ENCODE results near the gene NRN1. TPM values are rescaled to one million over a fixed set of nuclear protein-coding genes. Genes with fewer than 3 reads are reported as not detected.

The NRN1 gene
- total RNA-seq, 2 donors from 2014 or later: 5.0 to 7.5 TPM

- peaks cover 44% of the 10 kb centered on the region for H3K27me3 ChIP-seq (replicated peaks; ENCODE audit: insufficient read depth)
- no peaks in the 10 kb centered on the region for H3K36me3 ChIP-seq
- H3K4me3 ChIP-seq: no peak overlapping the region
- no peak for TF ChIP-seq CTCF (IDR thresholded peaks at IDR 0.05)
- DNase-seq (ENCODE audit: low spot score) (no peak), ATAC-seq (ENCODE audit: insufficient number of reproducible peaks, low FRiP score, low read depth) (no peak)
- H3K9me3 ChIP-seq: no peaks in the 10 kb centered on the region
- H3K4me1 ChIP-seq (ENCODE audit: control insufficient read depth in 1 of 2, low read depth in 2 of 2): peaks cover 18 to 40% of the 10 kb centered on the region in 2 donors
- H3K27ac ChIP-seq: no peak overlapping the region
Measured at GRCh38 chr6:5998236-5998635, 8.5 kb downstream of the NRN1 start.

GRCh38 chr6:5997420-5997987 lies 9.2 kb downstream of the NRN1 start:
- H3K27ac ChIP-seq: peak overlapping the region in 1 of 2 donors; percentile 52
- H3K36me3 ChIP-seq: no peaks in the 10 kb centered on the region
- no peak for DNase-seq (ENCODE audit: low spot score)
- no peaks in the 10 kb centered on the region for H3K9me3 ChIP-seq
- H3K27me3 ChIP-seq (replicated peaks; ENCODE audit: insufficient read depth): peaks cover 38% of the 10 kb centered on the region
- H3K4me3 ChIP-seq: peak overlapping the region; percentile 85
- ATAC-seq (ENCODE audit: insufficient number of reproducible peaks, low FRiP score, low read depth): no peak
- H3K4me1 ChIP-seq (ENCODE audit: control insufficient read depth in 1 of 2, low read depth in 2 of 2): peaks cover 18 to 34% of the 10 kb centered on the region in 2 donors
- no peak for TF ChIP-seq CTCF (IDR thresholded peaks at IDR 0.05)

DNA sequence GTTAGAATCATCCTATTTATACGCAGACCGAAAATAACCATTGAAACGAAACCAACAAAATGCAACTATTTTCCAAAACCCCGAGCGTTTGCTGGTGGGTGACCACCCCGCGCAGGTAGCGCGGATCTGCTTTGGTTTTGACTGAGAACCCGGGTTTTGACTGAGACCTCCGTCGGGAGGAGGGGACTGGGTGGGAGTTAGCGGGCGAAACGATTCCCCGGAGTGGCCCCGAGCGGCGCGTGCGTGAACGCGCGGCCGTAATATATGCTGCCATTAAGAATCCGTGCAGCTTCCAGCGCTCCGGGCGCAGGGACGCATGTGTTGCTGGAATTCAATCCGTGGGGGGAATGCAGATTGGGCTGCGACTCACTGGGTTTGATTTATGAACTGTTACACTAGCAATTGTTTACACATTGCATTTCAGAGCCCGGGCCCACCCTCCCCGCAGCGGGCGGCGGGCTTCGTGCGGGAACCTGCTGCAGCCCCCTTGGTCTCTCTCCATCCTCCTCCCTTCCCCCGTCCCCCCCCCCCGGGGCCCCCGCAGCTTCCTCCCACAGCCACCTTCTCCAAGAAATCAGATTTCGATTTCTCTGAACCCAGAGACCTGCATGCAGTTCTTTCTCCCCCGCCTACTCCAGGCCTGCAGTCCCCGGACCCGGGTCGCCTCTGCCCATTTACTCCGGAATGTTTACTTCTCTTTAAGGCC lies 9.9 kb downstream of the NRN1 start:
- DNase-seq (ENCODE audit: low spot score): no peak

DNA sequence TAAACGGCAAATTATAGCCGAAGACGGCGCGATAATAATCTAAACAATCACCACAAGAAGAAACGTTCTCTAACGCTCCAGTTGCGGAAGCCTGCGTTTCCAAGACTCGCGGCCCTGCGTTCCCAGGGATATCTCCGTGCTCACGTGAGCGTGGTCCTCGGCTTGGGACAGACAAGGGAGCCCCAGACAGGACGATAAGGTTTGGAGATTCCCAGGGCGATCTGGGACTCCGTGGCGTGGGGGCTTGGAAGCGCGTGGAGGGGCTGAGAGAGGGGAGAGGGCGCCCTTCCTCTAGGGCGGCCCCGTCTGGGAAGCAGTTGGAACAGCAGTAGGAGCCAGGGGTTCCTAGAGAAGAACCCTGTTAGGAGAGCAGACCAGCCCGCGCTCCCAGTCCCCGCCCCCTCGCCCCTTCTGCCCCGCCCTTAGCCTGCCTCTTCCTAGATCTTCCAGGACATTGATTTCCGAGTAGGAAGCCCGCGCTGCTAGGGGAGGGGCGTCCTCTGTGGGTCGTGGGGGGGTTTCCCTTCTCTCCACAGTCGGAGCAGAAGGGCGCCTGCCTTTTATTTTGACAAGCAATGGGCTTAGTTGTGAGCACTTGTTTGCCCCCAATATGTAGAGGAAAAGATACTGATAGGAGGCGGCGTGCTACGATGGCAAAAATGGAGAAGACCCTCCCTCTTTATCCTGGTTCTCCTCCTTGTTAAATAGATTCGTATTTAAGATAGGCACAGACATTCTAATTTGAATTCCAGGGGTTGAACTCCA lies 10.6 kb downstream of the NRN1 start:
- Histone ChIP-seq H3K36me3 (no peaks in the 10 kb centered on the region), H3K27me3 (replicated peaks; ENCODE audit: insufficient read depth) (peaks cover 38% of the 10 kb centered on the region), H3K4me3 (peak overlapping the region; percentile 85), H3K9me3 (no peaks in the 10 kb centered on the region), H3K4me1 (ENCODE audit: control insufficient read depth in 1 of 2, low read depth in 2 of 2) (peaks cover 18 to 34% of the 10 kb centered on the region in 2 donors), H3K27ac (no peak overlapping the region)
- TF ChIP-seq CTCF (IDR thresholded peaks at IDR 0.05): no peak
- ATAC-seq (ENCODE audit: insufficient number of reproducible peaks, low FRiP score, low read depth): no peak
- no peak for DNase-seq (ENCODE audit: low spot score)

More for the DNA sequence above, 9.9 kb downstream of the NRN1 start:
- H3K36me3 ChIP-seq: no peaks in the 10 kb centered on the region
- no peaks in the 10 kb centered on the region for H3K9me3 ChIP-seq
- H3K4me1 ChIP-seq (ENCODE audit: control insufficient read depth in 1 of 2, low read depth in 2 of 2): peaks cover 18 to 34% of the 10 kb centered on the region in 2 donors
- peaks cover 38% of the 10 kb centered on the region for H3K27me3 ChIP-seq (replicated peaks; ENCODE audit: insufficient read depth)
- no peak for ATAC-seq (ENCODE audit: insufficient number of reproducible peaks, low FRiP score, low read depth)
- H3K4me3 ChIP-seq: peak overlapping the region; percentile 85
- H3K27ac ChIP-seq: peak overlapping the region in 1 of 2 donors; percentile 52
- no peak for TF ChIP-seq CTCF (IDR thresholded peaks at IDR 0.05)

DNA sequence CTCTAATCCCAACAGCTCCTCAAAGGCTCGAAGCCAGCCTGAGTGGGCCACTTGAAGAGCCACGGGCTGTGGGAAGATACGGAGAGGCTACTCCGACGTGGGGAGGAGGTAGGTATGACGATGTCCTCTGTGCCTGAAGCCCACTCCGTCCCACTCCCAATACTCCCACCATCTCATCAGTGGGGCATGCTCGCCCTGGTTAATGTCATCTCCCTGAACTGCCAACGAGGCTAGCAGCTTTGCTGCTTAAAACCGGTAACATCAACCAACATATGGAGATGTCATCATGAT lies 11.1 kb downstream of the NRN1 start:
- H3K27me3 ChIP-seq (replicated peaks; ENCODE audit: insufficient read depth): peaks cover 38% of the 10 kb centered on the region
- DNase-seq (ENCODE audit: low spot score): no peak
- H3K27ac ChIP-seq: no peak overlapping the region
- peak overlapping the region; percentile 85 for H3K4me3 ChIP-seq
- peaks cover 18 to 34% of the 10 kb centered on the region in 2 donors for H3K4me1 ChIP-seq (ENCODE audit: control insufficient read depth in 1 of 2, low read depth in 2 of 2)
- no peak for TF ChIP-seq CTCF (IDR thresholded peaks at IDR 0.05)
- no peak for ATAC-seq (ENCODE audit: insufficient number of reproducible peaks, low FRiP score, low read depth)
- H3K36me3 ChIP-seq: no peaks in the 10 kb centered on the region
- H3K9me3 ChIP-seq: no peaks in the 10 kb centered on the region
